ENCODE results near the gene SPATA12.

Gene SPATA12

GRCh38 chr3:57019057-57019456, 41.4 kb upstream of the SPATA12 start:
- DNase-seq (ENCODE audit: low read depth): no peak
- no peak for TF ChIP-seq CTCF (conservative IDR thresholded peaks at IDR 0.05; ENCODE audit: low read depth, low read length)
- no peak overlapping the region for H3K4me3 ChIP-seq (ENCODE audit: low read length)

- no peak overlapping the region for H3K4me3 ChIP-seq (ENCODE audit: low read length)
These were observed 35.2 kb upstream of the SPATA12 start for GRCh38 chr3:57025237-57025636.

GRCh38 chr3:57026944-57027343, 33.5 kb upstream of the SPATA12 start:
- no peak for DNase-seq (ENCODE audit: low read depth)
- H3K4me3 ChIP-seq (ENCODE audit: low read length): no peak overlapping the region
- TF ChIP-seq CTCF (conservative IDR thresholded peaks at IDR 0.05; ENCODE audit: low read depth, low read length): no peak

More at GRCh38 chr3:57025237-57025636, 35.2 kb upstream of the SPATA12 start:
- no peak for TF ChIP-seq CTCF (conservative IDR thresholded peaks at IDR 0.05; ENCODE audit: low read depth, low read length)
- no peak for DNase-seq (ENCODE audit: low read depth)

GRCh38 chr3:57029383-57029782, 31.1 kb upstream of the SPATA12 start:
- TF ChIP-seq CTCF (conservative IDR thresholded peaks at IDR 0.05; ENCODE audit: low read depth, low read length): no peak
- DNase-seq (ENCODE audit: low read depth): no peak
- H3K4me3 ChIP-seq (ENCODE audit: low read length): no peak overlapping the region

- H3K4me3 ChIP-seq (ENCODE audit: low read length): no peak overlapping the region
- no peak for DNase-seq (ENCODE audit: low read depth)
- no peak for TF ChIP-seq CTCF (conservative IDR thresholded peaks at IDR 0.05; ENCODE audit: low read depth, low read length)
These were observed 30.5 kb upstream of the SPATA12 start for GRCh38 chr3:57029924-57030323.

- no peak overlapping the region for H3K4me3 ChIP-seq (ENCODE audit: low read length)
- no peak for TF ChIP-seq CTCF (conservative IDR thresholded peaks at IDR 0.05; ENCODE audit: low read depth, low read length)
- DNase-seq (ENCODE audit: low read depth): no peak
These were observed 29.7 kb upstream of the SPATA12 start for GRCh38 chr3:57030721-57031120.

- H3K4me3 ChIP-seq (ENCODE audit: low read length): no peak overlapping the region
- no peak for TF ChIP-seq CTCF (conservative IDR thresholded peaks at IDR 0.05; ENCODE audit: low read depth, low read length)
- DNase-seq (ENCODE audit: low read depth): no peak
These were observed 28.6 kb upstream of the SPATA12 start for GRCh38 chr3:57031631-57032541.

Data from retinal pigment epithelial cell (primary cell).